Measurements from ENCODE around the gene CAMSAP3. TPM values are rescaled to one million over a fixed set of nuclear protein-coding genes. Genes with fewer than 3 reads are reported as not detected.

The CAMSAP3 gene
- total and polyA plus RNA-seq, 8 donors, result 10.5 to 22.3 (median 15.8) TPM

GRCh38 chr19:7549429-7550148 is 46.1 kb upstream of the CAMSAP3 start:
- Histone ChIP-seq H3K4me3 (no peak overlapping the region), H3K36me3 (peaks cover 0 to 71% of the 10 kb centered on the region in 2 donors), H3K27ac (no peak overlapping the region), H3K27me3 (no peaks in the 10 kb centered on the region), H3K4me1 (peaks cover 0 to 28% of the 10 kb centered on the region in 2 donors), H3K9me3 (no peaks in the 10 kb centered on the region)
- no peak for ATAC-seq
- DNase-seq, result no peak
- TF ChIP-seq CTCF (IDR thresholded peaks at IDR 0.05), result no peak
- intact Hi-C loops (cut with DNase I), result no loop called here

- no peak for TF ChIP-seq CTCF (IDR thresholded peaks at IDR 0.05)
- Histone ChIP-seq H3K4me3 (no peak overlapping the region), H3K4me1 (peaks cover 0 to 21% of the 10 kb centered on the region in 2 donors), H3K27me3 (no peaks in the 10 kb centered on the region), H3K36me3 (peaks cover 0 to 71% of the 10 kb centered on the region in 2 donors), H3K27ac (no peak overlapping the region), H3K9me3 (no peaks in the 10 kb centered on the region)
- ATAC-seq (no peak), DNase-seq (peak in 1 of 4 donors; percentile 74)
- intact Hi-C loops (cut with DNase I), result no loop called here
Measured at GRCh38 chr19:7550169-7550770, 45.4 kb upstream of the CAMSAP3 start.

- no peaks in the 10 kb centered on the region for H3K27me3 ChIP-seq
- no peak for TF ChIP-seq CTCF (IDR thresholded peaks at IDR 0.05)
- peak overlapping the region in 1 of 2 donors; percentile 27 for H3K4me3 ChIP-seq
- intact Hi-C loops (cut with DNase I), result no loop called here
- H3K9me3 ChIP-seq, result no peaks in the 10 kb centered on the region
- peaks cover 0 to 14% of the 10 kb centered on the region in 2 donors for H3K4me1 ChIP-seq
- H3K27ac ChIP-seq, result no peak overlapping the region
- peaks cover 0 to 71% of the 10 kb centered on the region in 2 donors for H3K36me3 ChIP-seq
- ATAC-seq (peak; percentile 96), DNase-seq (peak; percentile 48 to 88 (median 80))
Measured at GRCh38 chr19:7550987-7551761, 44.5 kb upstream of the CAMSAP3 start.

- Histone ChIP-seq H3K27ac (no peak overlapping the region), H3K4me1 (peaks cover 0 to 4% of the 10 kb centered on the region in 2 donors), H3K27me3 (no peaks in the 10 kb centered on the region), H3K4me3 (no peak overlapping the region), H3K36me3 (peaks cover 0 to 80% of the 10 kb centered on the region in 2 donors), H3K9me3 (no peaks in the 10 kb centered on the region)
- DNase-seq (no peak), ATAC-seq (no peak)
- intact Hi-C loops (cut with DNase I), result no loop called here
- TF ChIP-seq CTCF (IDR thresholded peaks at IDR 0.05), result no peak
Measured at GRCh38 chr19:7552781-7553180, 42.9 kb upstream of the CAMSAP3 start.

- peaks cover 0 to 96% of the 10 kb centered on the region in 2 donors for H3K36me3 ChIP-seq
- no peak for DNase-seq
- intact Hi-C loops (cut with DNase I), result no loop called here
Measured at GRCh38 chr19:7554565-7554964, 41.1 kb upstream of the CAMSAP3 start.

More at GRCh38 chr19:7554565-7554964, 41.1 kb upstream of the CAMSAP3 start:
- Histone ChIP-seq H3K9me3 (no peaks in the 10 kb centered on the region), H3K27me3 (no peaks in the 10 kb centered on the region), H3K27ac (no peak overlapping the region), H3K4me1 (peaks cover 0 to 4% of the 10 kb centered on the region in 2 donors), H3K4me3 (no peak overlapping the region)
- ATAC-seq, result no peak
- TF ChIP-seq CTCF (IDR thresholded peaks at IDR 0.05), result no peak

Data from left lung (tissue), 10 donors.